ENCODE results near the gene ZNF213. TPM values are rescaled to one million over a fixed set of nuclear protein-coding genes. Genes with fewer than 3 reads are reported as not detected.

Gene ZNF213
- total and polyA plus RNA-seq, 2 donors, result 1.5 to 5.2 TPM

GRCh38 chr16:3089717-3090592, 44.9 kb upstream of the ZNF213 start:
- DNase-seq (ENCODE audit: low read depth in 6 of 9, low spot score in 9 of 9), result no peak
- WGBS, result 99% methylated on average over 81 of the region's 81 CpGs
- peaks cover 15 to 53% of the 10 kb centered on the region in 2 donors for H3K4me1 ChIP-seq (ENCODE audit: control insufficient read depth in 2 of 2, insufficient read depth in 2 of 2, low read length in 2 of 2)

GRCh38 chr16:3091551-3091950, 43.3 kb upstream of the ZNF213 start:
- Histone ChIP-seq H3K27ac (ENCODE audit: low read depth in 1 of 2, low read length in 1 of 2) (no peak overlapping the region), H3K4me3 (ENCODE audit: low read length in 2 of 2) (no peak overlapping the region), H3K36me3 (ENCODE audit: control insufficient read depth in 2 of 2, insufficient read depth in 2 of 2, low read length in 1 of 2) (no peaks in the 10 kb centered on the region), H3K4me1 (ENCODE audit: control insufficient read depth in 2 of 2, insufficient read depth in 2 of 2, low read length in 2 of 2) (peaks cover 20 to 50% of the 10 kb centered on the region in 2 donors), H3K27me3 (ENCODE audit: control insufficient read depth in 2 of 2, insufficient read depth in 1 of 2, low read length in 1 of 2) (no peaks in the 10 kb centered on the region), H3K9me3 (ENCODE audit: control insufficient read depth in 2 of 2, insufficient read depth in 1 of 2, low read length in 1 of 2) (peaks cover 0 to 11% of the 10 kb centered on the region in 2 donors)
- WGBS, result 97% methylated on average over 8 of the region's 8 CpGs
- no peak for DNase-seq (ENCODE audit: low read depth in 6 of 9, low spot score in 9 of 9)

More at GRCh38 chr16:3089717-3090592, 44.9 kb upstream of the ZNF213 start:
- no peaks in the 10 kb centered on the region for H3K36me3 ChIP-seq (ENCODE audit: control insufficient read depth in 2 of 2, insufficient read depth in 2 of 2, low read length in 1 of 2)
- no peaks in the 10 kb centered on the region for H3K27me3 ChIP-seq (ENCODE audit: control insufficient read depth in 2 of 2, insufficient read depth in 1 of 2, low read length in 1 of 2)
- H3K4me3 ChIP-seq (ENCODE audit: low read length in 2 of 2), result no peak overlapping the region
- H3K9me3 ChIP-seq (ENCODE audit: control insufficient read depth in 2 of 2, insufficient read depth in 1 of 2, low read length in 1 of 2), result peaks cover 0 to 11% of the 10 kb centered on the region in 2 donors
- no peak overlapping the region for H3K27ac ChIP-seq (ENCODE audit: low read depth in 1 of 2, low read length in 1 of 2)

GRCh38 chr16:3092501-3092941, 42.3 kb upstream of the ZNF213 start:
- H3K36me3 ChIP-seq (ENCODE audit: control insufficient read depth in 2 of 2, insufficient read depth in 2 of 2, low read length in 1 of 2), result no peaks in the 10 kb centered on the region
- H3K4me3 ChIP-seq (ENCODE audit: low read length in 2 of 2), result no peak overlapping the region
- H3K27me3 ChIP-seq (ENCODE audit: control insufficient read depth in 2 of 2, insufficient read depth in 1 of 2, low read length in 1 of 2), result peaks cover 0 to 6% of the 10 kb centered on the region in 2 donors
- peaks cover 0 to 11% of the 10 kb centered on the region in 2 donors for H3K9me3 ChIP-seq (ENCODE audit: control insufficient read depth in 2 of 2, insufficient read depth in 1 of 2, low read length in 1 of 2)
- peaks cover 11 to 48% of the 10 kb centered on the region in 2 donors for H3K4me1 ChIP-seq (ENCODE audit: control insufficient read depth in 2 of 2, insufficient read depth in 2 of 2, low read length in 2 of 2)
- WGBS, result 95% methylated on average over 20 of the region's 20 CpGs
- no peak overlapping the region for H3K27ac ChIP-seq (ENCODE audit: low read depth in 1 of 2, low read length in 1 of 2)
- no peak for DNase-seq (ENCODE audit: low read depth in 6 of 9, low spot score in 9 of 9)

- WGBS, result 94% methylated on average over 22 of the region's 22 CpGs
- peaks cover 9 to 55% of the 10 kb centered on the region in 2 donors for H3K4me1 ChIP-seq (ENCODE audit: control insufficient read depth in 2 of 2, insufficient read depth in 2 of 2, low read length in 2 of 2)
Measured at GRCh38 chr16:3094289-3095027, 40.4 kb upstream of the ZNF213 start.

GRCh38 chr16:3095869-3096268, 39.0 kb upstream of the ZNF213 start:
- peak in 1 of 9 donors; percentile 52 for DNase-seq (ENCODE audit: low read depth in 6 of 9, low spot score in 9 of 9)
- no peaks in the 10 kb centered on the region for H3K9me3 ChIP-seq (ENCODE audit: control insufficient read depth in 2 of 2, insufficient read depth in 1 of 2, low read length in 1 of 2)
- H3K27ac ChIP-seq (ENCODE audit: low read depth in 1 of 2, low read length in 1 of 2), result no peak overlapping the region
- peaks cover 17 to 67% of the 10 kb centered on the region in 2 donors for H3K4me1 ChIP-seq (ENCODE audit: control insufficient read depth in 2 of 2, insufficient read depth in 2 of 2, low read length in 2 of 2)
- no peaks in the 10 kb centered on the region for H3K36me3 ChIP-seq (ENCODE audit: control insufficient read depth in 2 of 2, insufficient read depth in 2 of 2, low read length in 1 of 2)
- no peak overlapping the region for H3K4me3 ChIP-seq (ENCODE audit: low read length in 2 of 2)
- 16% methylated on average over 4 of the region's 4 CpGs for WGBS
- peaks cover 0 to 29% of the 10 kb centered on the region in 2 donors for H3K27me3 ChIP-seq (ENCODE audit: control insufficient read depth in 2 of 2, insufficient read depth in 1 of 2, low read length in 1 of 2)

More at GRCh38 chr16:3094289-3095027, 40.4 kb upstream of the ZNF213 start:
- H3K27ac ChIP-seq (ENCODE audit: low read depth in 1 of 2, low read length in 1 of 2), result no peak overlapping the region
- DNase-seq (ENCODE audit: low read depth in 6 of 9, low spot score in 9 of 9), result peak in 1 of 9 donors; percentile 56
- no peak overlapping the region for H3K4me3 ChIP-seq (ENCODE audit: low read length in 2 of 2)
- peaks cover 0 to 8% of the 10 kb centered on the region in 2 donors for H3K9me3 ChIP-seq (ENCODE audit: control insufficient read depth in 2 of 2, insufficient read depth in 1 of 2, low read length in 1 of 2)
- H3K36me3 ChIP-seq (ENCODE audit: control insufficient read depth in 2 of 2, insufficient read depth in 2 of 2, low read length in 1 of 2), result no peaks in the 10 kb centered on the region
- H3K27me3 ChIP-seq (ENCODE audit: control insufficient read depth in 2 of 2, insufficient read depth in 1 of 2, low read length in 1 of 2), result peaks cover 0 to 24% of the 10 kb centered on the region in 2 donors

- Histone ChIP-seq H3K27me3 (ENCODE audit: control insufficient read depth in 2 of 2, insufficient read depth in 1 of 2, low read length in 1 of 2) (peaks cover 0 to 29% of the 10 kb centered on the region in 2 donors), H3K9me3 (ENCODE audit: control insufficient read depth in 2 of 2, insufficient read depth in 1 of 2, low read length in 1 of 2) (no peaks in the 10 kb centered on the region), H3K27ac (ENCODE audit: low read depth in 1 of 2, low read length in 1 of 2) (no peak overlapping the region), H3K4me1 (ENCODE audit: control insufficient read depth in 2 of 2, insufficient read depth in 2 of 2, low read length in 2 of 2) (peaks cover 20 to 67% of the 10 kb centered on the region in 2 donors), H3K36me3 (ENCODE audit: control insufficient read depth in 2 of 2, insufficient read depth in 2 of 2, low read length in 1 of 2) (no peaks in the 10 kb centered on the region), H3K4me3 (ENCODE audit: low read length in 2 of 2) (no peak overlapping the region)
- DNase-seq (ENCODE audit: low read depth in 6 of 9, low spot score in 9 of 9), result no peak
- 96% methylated on average over 6 of the region's 6 CpGs for WGBS
Measured at GRCh38 chr16:3096362-3096761, 38.5 kb upstream of the ZNF213 start.

- Histone ChIP-seq H3K27me3 (ENCODE audit: control insufficient read depth in 2 of 2, insufficient read depth in 1 of 2, low read length in 1 of 2) (peaks cover 0 to 29% of the 10 kb centered on the region in 2 donors), H3K4me3 (ENCODE audit: low read length in 2 of 2) (no peak overlapping the region), H3K9me3 (ENCODE audit: control insufficient read depth in 2 of 2, insufficient read depth in 1 of 2, low read length in 1 of 2) (no peaks in the 10 kb centered on the region), H3K27ac (ENCODE audit: low read depth in 1 of 2, low read length in 1 of 2) (no peak overlapping the region), H3K36me3 (ENCODE audit: control insufficient read depth in 2 of 2, insufficient read depth in 2 of 2, low read length in 1 of 2) (no peaks in the 10 kb centered on the region), H3K4me1 (ENCODE audit: control insufficient read depth in 2 of 2, insufficient read depth in 2 of 2, low read length in 2 of 2) (peaks cover 23 to 69% of the 10 kb centered on the region in 2 donors)
- no peak for DNase-seq (ENCODE audit: low read depth in 6 of 9, low spot score in 9 of 9)
- WGBS, result 86% methylated on average over 8 of the region's 8 CpGs
Measured at GRCh38 chr16:3097266-3097665, 37.6 kb upstream of the ZNF213 start.

GRCh38 chr16:3098459-3099394, 36.1 kb upstream of the ZNF213 start, which contains the start of gene ZSCAN10:
Gene ZSCAN10 (minus strand): TSS chr16:3099294. CDS start chr16:3092937, 6,357 bp downstream.
- Histone ChIP-seq H3K27ac (ENCODE audit: low read depth in 1 of 2, low read length in 1 of 2) (peak within 1 kb of the TSS; percentile 53 to 67), H3K4me3 (ENCODE audit: low read length in 2 of 2) (peak within 1 kb of the TSS; percentile 28 to 41), H3K27me3 (ENCODE audit: control insufficient read depth in 2 of 2, insufficient read depth in 1 of 2, low read length in 1 of 2) (peaks cover 0 to 29% of the 10 kb centered on the region in 2 donors), H3K9me3 (ENCODE audit: control insufficient read depth in 2 of 2, insufficient read depth in 1 of 2, low read length in 1 of 2) (no peaks in the 10 kb centered on the region), H3K4me1 (ENCODE audit: control insufficient read depth in 2 of 2, insufficient read depth in 2 of 2, low read length in 2 of 2) (peaks cover 26 to 82% of the 10 kb centered on the region in 2 donors), H3K36me3 (ENCODE audit: control insufficient read depth in 2 of 2, insufficient read depth in 2 of 2, low read length in 1 of 2) (no peaks in the 10 kb centered on the region)
- 87% methylated on average over 21 of the region's 21 CpGs for WGBS
- DNase-seq (ENCODE audit: low read depth in 6 of 9, low spot score in 9 of 9), result no peak

All from thymus (tissue), 11 donors.